Neural cell (in vitro differentiated cells): ENCODE results near the gene PTGER3. TPM values are rescaled to one million over a fixed set of nuclear protein-coding genes. Genes with fewer than 3 reads are reported as not detected.

Source experiments
- H2AFZ ChIP-seq: fragments of 200-600, 300-800 bp; sonication (generic), shearing (Covaris generic); 2 replicates; pipeline ENCODE4 v1.6.0; 2014; ENCODE audit warnings: low read depth, mild to moderate bottlenecking, antibody characterized with exemption, low read length, moderate library complexity
- H3F3A ChIP-seq: fragments of 200-600 bp; shearing (Covaris generic); 2 replicates; pipeline ENCODE4 v1.6.1; 2016; ENCODE audit warnings: mild to moderate bottlenecking, moderate library complexity, mixed read lengths, antibody characterized with exemption, low read length; ENCODE audit not compliant: insufficient read depth, poor library complexity, severe bottlenecking
- H3K27ac ChIP-seq: fragments of 200-600, 300-800 bp; sonication (generic), shearing (Covaris generic); 2 replicates; pipeline ENCODE4 v1.5.1; 2014; ENCODE audit warnings: mild to moderate bottlenecking, low read length, moderate library complexity
- H3K27me3 ChIP-seq: fragments of 300-800, 200-600 bp; sonication (generic), shearing (Covaris generic); 2 replicates; pipeline ENCODE4 v1.6.0; 2014; ENCODE audit warnings: mild to moderate bottlenecking, low read depth, low read length, moderate library complexity; ENCODE audit not compliant: insufficient read depth
- H3K36me3 ChIP-seq: fragments of 300-800, 200-600 bp; sonication (generic), shearing (Covaris generic); 2 replicates; pipeline ENCODE4 v1.5.1; 2014; ENCODE audit warnings: mild to moderate bottlenecking, antibody characterized with exemption, low read length, moderate library complexity; ENCODE audit not compliant: insufficient read depth
- H3K4me2 ChIP-seq: fragments of 300-800, 200-600 bp; sonication (generic), shearing (Covaris generic); 2 replicates; pipeline ENCODE4 v1.6.0; 2014; ENCODE audit warnings: mild to moderate bottlenecking, low read length
- H3K4me3 ChIP-seq: fragments of 300-800, 200-600 bp; sonication (generic), shearing (Covaris generic); 2 replicates; pipeline ENCODE4 v1.5.1; 2014; ENCODE audit warnings: mild to moderate bottlenecking, low read length, moderate library complexity
- H3K79me2 ChIP-seq: fragments of 200-600 bp; shearing (Covaris generic); replicated peaks from 2 replicates; pipeline ENCODE4 v1.6.0; 2014; ENCODE audit warnings: mild to moderate bottlenecking, low read length, moderate library complexity; ENCODE audit not compliant: insufficient read depth
- H3K9ac ChIP-seq: fragments of 300-800, 200-600 bp; sonication (generic), shearing (Covaris generic); 2 replicates; pipeline ENCODE4 v1.6.1; 2016; ENCODE audit warnings: mild to moderate bottlenecking, low read length, mixed read lengths
- H3K9me2 ChIP-seq: fragments of 200-600 bp; shearing (Covaris generic); 2 replicates; pipeline ENCODE4 v1.6.1; 2016; ENCODE audit warnings: mild to moderate bottlenecking, low read length, mixed read lengths; ENCODE audit not compliant: insufficient read depth
- H3K9me3 ChIP-seq: fragments of 200-600, 300-800 bp; sonication (generic), shearing (Covaris generic); 2 replicates; pipeline ENCODE4 v1.6.1; 2016; ENCODE audit warnings: mild to moderate bottlenecking, mixed run types, low read length, moderate library complexity, mixed read lengths
- H4K20me1 ChIP-seq: fragments of 200-600 bp; shearing (Covaris generic); 2 replicates; pipeline ENCODE4 v1.6.1; 2016; ENCODE audit warnings: mild to moderate bottlenecking, mixed run types; ENCODE audit not compliant: insufficient read depth
- CTCF ChIP-seq: fragments of 450-650 bp; IDR thresholded peaks from 2 replicates; pipeline ENCODE4 v1.5.1; 2014; ENCODE audit warnings: antibody characterized with exemption, mild to moderate bottlenecking, moderate library complexity; ENCODE audit not compliant: poor library complexity, severe bottlenecking
- EP300 ChIP-seq: fragments of 450-650 bp; conservative IDR thresholded peaks from 2 replicates; pipeline ENCODE4 v1.6.1; 2014; ENCODE audit warnings: antibody characterized with exemption, mild to moderate bottlenecking, moderate library complexity; ENCODE audit not compliant: poor library complexity, severe bottlenecking
- EZH2 ChIP-seq: fragments of 200-600, 300-800 bp; shearing (Covaris generic), sonication (generic); IDR thresholded peaks from 2 replicates; pipeline ENCODE4 v1.6.1; 2014; ENCODE audit warnings: antibody characterized with exemption, low read length, borderline replicate concordance, mild to moderate bottlenecking; ENCODE audit not compliant: insufficient read depth, poor library complexity, severe bottlenecking
- MXI1 ChIP-seq: fragments of 450-650 bp; conservative IDR thresholded peaks from 2 replicates; pipeline ENCODE4 v1.6.1; 2014; ENCODE audit warnings: antibody characterized with exemption, mild to moderate bottlenecking; ENCODE audit not compliant: poor library complexity, severe bottlenecking
- POLR2AphosphoS5 ChIP-seq: IDR thresholded peaks from 2 replicates; pipeline ENCODE4 v1.6.1; 2012
- RAD21 ChIP-seq: fragments of 450-650 bp; conservative IDR thresholded peaks from 2 replicates; pipeline ENCODE4 v1.6.1; 2014; ENCODE audit warnings: antibody characterized with exemption, mild to moderate bottlenecking, moderate library complexity
- REST ChIP-seq: IDR thresholded peaks from 2 replicates; pipeline ENCODE4 v1.6.1; 2012; ENCODE audit warnings: borderline replicate concordance
- SMC3 ChIP-seq: fragments of 450-650 bp; conservative IDR thresholded peaks from 2 replicates; pipeline ENCODE4 v1.6.1; 2014; ENCODE audit warnings: antibody characterized with exemption, mild to moderate bottlenecking, moderate library complexity; ENCODE audit not compliant: poor library complexity
- TAF1 ChIP-seq: IDR thresholded peaks from 2 replicates; pipeline ENCODE4 v1.6.1; 2012; ENCODE audit warnings: low read depth
- polyA plus RNA-seq: library from polyadenylated mRNA; depleted of rRNA; stranded (reverse); fragments of >200 nt; gene quantifications from 2 replicates; pipeline ENCODE4 v1.2.3, GENCODE V29; 2014

The PTGER3 gene
- polyA plus RNA-seq, 1 donor from 2014 or later: 1.7 TPM

GRCh38 chr1:71019233-71019969 lies 28.2 kb downstream of the PTGER3 start:
- H3K27me3 ChIP-seq: no peaks in the 10 kb centered on the region
- no peaks in the 10 kb centered on the region for H3K79me2 ChIP-seq
- no peak overlapping the region for H3K4me2 ChIP-seq
- no peak for TF ChIP-seq MXI1
- no peak for TF ChIP-seq EZH2
- TF ChIP-seq REST: no peak
- no peak for TF ChIP-seq SMC3
- no peak for TF ChIP-seq CTCF
- TF ChIP-seq EP300: no peak
- TF ChIP-seq POLR2AphosphoS5: no peak
- no peak for TF ChIP-seq RAD21
- TF ChIP-seq TAF1: no peak
- no peaks in the 10 kb centered on the region for H3K9me2 ChIP-seq
- H3K9me3 ChIP-seq: no peaks in the 10 kb centered on the region
- no peaks in the 10 kb centered on the region for H4K20me1 ChIP-seq
- H2AFZ ChIP-seq: no peak overlapping the region
- H3K36me3 ChIP-seq: no peaks in the 10 kb centered on the region
- H3K4me3 ChIP-seq: no peak overlapping the region
- no peaks in the 10 kb centered on the region for H3F3A ChIP-seq
- no peak overlapping the region for H3K9ac ChIP-seq
- no peak overlapping the region for H3K27ac ChIP-seq

- Histone ChIP-seq H3K9ac (no peak overlapping the region), H3K9me2 (no peaks in the 10 kb centered on the region), H2AFZ (no peak overlapping the region), H3K4me3 (no peak overlapping the region), H3K9me3 (no peaks in the 10 kb centered on the region), H3K79me2 (no peaks in the 10 kb centered on the region), H3K4me2 (no peak overlapping the region), H3K36me3 (no peaks in the 10 kb centered on the region), H3F3A (no peaks in the 10 kb centered on the region), H4K20me1 (no peaks in the 10 kb centered on the region), H3K27ac (no peak overlapping the region), H3K27me3 (no peaks in the 10 kb centered on the region)
- TF ChIP-seq TAF1 (no peak), CTCF (no peak), EZH2 (no peak), POLR2AphosphoS5 (no peak), REST (no peak), MXI1 (no peak), EP300 (no peak)
Observed at GRCh38 chr1:71018791-71019190, 28.8 kb downstream of the PTGER3 start.
